Mucosa of gallbladder (tissue), 1 donor: Measurements from ENCODE around the gene KLF18. TPM values are rescaled to one million over a fixed set of nuclear protein-coding genes. Genes with fewer than 3 reads are reported as not detected.
A peak's percentile ranks its signal among the peaks of the same experiment; 100 is the strongest.
"Not testable (repeated sequence)": the region's sequence is repeated elsewhere in the genome, so short reads cannot be mapped to it uniquely, and the experiment has no call there.

ENCODE experiments used
- DNase-seq: peaks from one replicate; pipeline ENCODE4 v3.0.0-alpha.2; 2020; ENCODE audit warnings: low spot score
- total RNA-seq: library from RNA; stranded (reverse); gene quantifications from one replicate; pipeline ENCODE4 v1.2.1, GENCODE V29; 2021
- donor health status: DM: no; HTN: no; CAD: no.

The KLF18 gene
- total RNA-seq, 1 donor from 2014 or later, result 0.06 TPM

DNA sequence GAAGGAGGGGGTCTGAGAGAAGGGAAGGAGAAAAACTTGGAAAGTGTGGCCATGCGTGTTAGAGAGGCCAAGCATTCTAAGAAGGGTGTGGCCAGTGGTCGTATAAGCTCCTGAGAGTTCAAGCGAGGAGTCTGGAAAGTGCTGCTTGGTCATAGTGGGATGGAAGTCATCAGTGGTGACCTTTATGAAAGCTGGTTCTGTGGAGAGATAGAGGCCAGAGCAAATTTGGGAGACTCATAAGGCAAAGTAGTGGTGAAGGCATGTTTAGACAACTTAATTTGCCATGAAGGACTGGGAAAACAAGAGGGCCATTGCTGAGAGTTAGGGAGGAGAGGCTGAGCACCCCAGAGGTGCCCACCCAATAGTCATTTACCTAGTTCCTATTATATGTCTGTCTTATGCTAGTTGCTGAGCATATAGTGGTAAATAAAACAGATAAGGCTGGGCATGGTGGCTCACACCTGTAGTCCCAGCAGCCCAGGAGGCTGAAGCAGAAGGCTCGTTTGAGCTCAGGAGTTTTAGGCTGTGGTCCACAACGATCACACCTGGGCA, 21.0 kb downstream of the KLF18 start:
- no peak for DNase-seq

DNA sequence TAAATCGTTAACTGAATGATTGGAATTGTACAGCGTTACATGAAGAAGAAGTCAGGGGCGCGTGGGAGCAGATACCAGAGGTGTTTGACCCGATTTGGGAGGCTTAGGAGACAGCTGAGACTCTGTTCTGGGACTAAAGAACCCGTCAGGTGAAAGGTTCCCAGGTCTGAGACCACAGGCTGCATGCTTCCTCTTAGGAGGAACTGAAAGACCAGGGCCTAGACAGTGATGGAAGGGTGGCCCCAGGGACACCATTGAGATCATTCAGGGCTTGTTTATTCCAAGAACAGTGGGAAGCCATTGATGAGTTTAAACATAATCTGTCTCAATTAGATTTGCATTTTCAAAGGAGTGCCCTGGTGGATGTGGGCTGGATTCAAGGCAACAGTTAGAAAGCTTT, 21.9 kb downstream of the KLF18 start:
- no peak for DNase-seq

DNA sequence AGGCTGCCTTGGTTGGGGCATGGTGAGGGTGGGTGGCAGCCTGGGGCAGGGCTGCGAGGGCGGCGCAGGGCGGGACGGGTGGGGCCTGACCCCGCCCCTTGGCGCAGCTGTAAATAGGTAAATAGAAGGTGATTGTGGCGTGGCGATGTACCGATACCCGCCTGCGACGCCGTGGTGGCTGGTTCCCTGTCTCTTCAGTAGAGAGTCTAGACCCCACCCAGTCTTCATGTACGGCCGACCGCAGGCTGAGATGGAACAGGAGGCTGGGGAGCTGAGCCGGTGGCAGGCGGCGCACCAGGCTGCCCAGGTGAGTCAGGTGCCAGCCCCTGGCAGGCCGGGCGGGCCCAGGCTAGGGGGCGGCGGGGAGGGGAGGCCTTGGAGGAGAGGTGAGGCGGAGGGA, 22.7 kb downstream of the KLF18 start, which contains the start of gene KLF17:
Gene KLF17, plus strand, starts transcription at position 140 of the 400 bp plus-strand sequence. Its CDS starts 87 bp downstream, at position 227.
- DNase-seq, result no peak

DNA sequence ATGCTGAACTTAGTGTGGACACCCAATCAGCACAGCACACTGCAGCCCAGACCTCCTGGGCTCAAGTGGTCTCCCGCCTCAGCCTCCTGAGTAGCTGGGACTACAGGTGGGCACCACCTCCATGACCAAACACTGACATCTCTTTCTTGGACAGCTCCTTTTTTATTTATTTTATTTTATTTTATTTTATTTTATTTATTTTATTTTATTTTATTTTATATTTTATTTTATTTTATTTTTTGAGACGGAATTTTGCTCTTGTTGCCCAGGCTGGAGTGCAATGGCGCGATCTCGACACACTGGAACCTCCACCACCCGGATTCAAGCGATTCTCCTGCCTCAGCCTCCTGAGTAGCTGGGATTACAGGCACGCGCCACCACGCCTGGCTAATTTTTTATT, 24.2 kb downstream of the KLF18 start:
- DNase-seq, result not testable (repeated sequence)

DNA sequence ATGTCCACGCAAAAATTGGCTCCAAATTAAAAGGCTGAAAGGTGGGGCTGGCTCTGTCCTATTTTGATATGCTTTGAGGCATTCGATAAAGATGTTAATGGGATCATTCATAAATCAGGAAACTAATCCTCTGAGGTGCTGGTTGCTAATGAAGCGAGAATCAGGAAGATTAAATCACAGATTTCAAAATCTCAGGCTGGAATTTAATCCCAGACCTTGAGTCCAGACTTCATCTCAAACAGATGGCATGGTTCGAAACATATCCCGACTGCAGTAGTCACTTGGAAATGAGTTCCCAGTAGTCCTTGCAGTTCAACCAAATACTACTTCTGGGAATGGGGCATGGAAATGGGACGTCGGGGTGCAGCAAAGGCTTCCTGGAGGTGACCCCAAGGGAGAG, 27.3 kb downstream of the KLF18 start:
- no peak for DNase-seq

DNA sequence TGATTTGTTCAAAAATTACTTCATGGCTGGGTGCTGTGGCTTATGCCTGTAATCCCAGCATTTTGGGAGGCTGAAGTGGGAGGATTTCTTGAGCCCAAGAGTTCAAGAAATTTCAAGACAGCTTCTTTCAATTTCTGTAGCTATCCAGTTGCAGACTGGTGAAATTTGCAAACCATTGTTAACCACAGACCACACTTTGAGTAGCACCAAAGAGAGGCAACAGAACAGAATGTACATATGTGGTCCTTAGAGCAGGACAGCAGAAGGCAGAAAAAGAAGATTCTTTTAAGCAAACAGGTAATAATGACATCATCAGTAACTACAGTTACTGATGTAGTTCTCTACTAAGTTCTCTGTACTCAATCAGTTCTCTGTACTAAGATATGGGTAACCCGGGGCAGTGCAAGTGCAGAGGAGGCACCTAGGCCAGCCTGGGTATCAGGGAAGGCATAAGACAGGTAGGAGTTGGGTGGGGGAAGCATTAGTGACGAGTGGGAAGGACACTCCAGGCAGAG, 28.3 kb downstream of the KLF18 start:
- DNase-seq, result no peak

DNA sequence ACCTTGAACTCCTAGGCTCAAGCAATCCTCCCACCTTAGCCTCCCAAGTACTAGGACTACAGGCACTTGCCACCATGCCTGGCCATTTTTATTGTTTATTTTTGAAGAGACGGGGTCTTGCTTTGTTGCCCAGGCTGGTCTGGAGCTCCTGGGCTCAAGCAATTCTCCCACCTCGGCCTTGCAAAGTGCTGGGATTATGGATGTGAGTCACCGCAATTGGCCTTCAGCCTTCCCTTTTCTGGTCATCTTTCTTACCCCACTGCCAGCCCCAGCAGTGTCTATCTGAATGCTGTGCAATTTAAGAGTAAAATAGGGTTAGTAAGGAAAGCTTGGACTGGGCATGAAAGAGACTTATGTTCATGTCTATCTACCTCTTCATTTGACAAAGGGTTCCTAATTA, 28.9 kb downstream of the KLF18 start:
- no peak for DNase-seq

DNA sequence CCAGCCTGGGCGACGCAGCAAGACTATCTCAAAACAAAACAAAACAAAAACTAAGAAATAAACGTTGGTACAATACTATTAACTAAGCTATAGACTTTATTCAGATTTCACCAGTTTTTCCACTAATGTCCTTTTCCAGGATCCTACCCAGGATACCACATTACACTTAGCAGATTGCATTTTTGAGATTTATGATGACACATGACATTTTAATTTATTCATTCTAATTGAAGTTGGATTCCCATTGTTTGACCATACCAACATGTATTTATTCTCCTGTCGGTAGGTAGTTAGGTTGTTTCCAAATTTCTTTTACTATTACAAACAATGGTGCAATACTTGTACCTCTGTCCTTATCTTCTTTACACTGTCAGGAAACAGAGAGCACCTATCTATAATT, 29.6 kb downstream of the KLF18 start:
- no peak for DNase-seq

DNA sequence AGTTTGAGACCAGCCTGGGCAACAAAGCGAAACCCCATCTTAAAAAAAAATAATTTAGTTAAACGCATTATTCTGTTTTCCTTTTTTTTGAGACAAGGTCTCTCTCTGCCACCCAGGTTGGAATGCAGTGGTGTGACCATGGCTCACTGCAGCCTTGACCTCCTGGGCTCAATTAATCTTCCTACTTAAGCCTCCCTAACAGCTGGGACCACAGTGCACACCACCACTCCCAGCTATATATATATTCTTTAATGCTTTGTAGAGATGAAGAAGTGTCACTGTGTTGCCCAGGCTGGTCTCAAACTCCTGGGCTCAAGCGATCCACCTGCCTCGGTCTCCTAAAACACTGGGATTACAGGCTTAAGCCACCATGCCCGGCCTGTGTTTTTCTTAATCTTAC, 30.5 kb downstream of the KLF18 start:
- DNase-seq, result no peak

DNA sequence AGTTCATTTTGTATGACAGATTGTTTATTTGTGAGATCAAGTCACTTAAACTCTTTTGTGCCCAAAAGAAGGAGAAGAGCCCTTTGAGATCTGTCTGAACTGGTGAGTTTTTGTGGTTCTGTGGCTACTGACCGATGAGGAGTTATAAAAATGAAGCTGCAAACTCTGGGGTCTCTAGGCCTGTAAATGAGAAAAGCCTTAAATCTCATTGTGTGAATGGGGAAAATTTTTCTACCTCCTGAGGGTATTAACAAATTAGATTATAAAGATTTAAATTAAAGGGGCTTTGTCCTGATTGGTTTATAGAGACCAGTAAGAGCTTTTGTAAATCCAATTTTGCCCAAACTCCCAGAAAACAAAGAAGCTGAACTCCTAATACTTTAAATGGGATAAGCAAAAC, 32.5 kb downstream of the KLF18 start:
- no peak for DNase-seq

DNA sequence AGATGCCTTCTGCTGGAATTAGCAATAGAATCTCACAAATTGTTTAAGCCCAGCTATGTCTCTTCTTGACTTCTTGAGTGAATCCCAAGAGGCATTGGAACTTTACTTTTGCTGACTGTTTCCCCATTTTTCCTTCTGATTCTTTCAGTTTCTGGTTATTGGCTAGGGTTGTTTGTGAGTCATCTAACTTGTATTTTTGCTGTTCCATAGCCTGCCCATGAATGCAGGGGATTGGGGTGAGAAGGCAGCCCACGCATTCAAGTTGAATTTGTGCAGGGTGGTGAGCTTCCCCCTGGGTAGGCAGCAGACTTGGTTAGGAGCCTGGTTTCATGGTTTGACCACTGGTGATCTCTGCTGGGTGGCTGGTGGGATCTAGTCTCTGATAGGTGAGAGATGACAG, 33.2 kb downstream of the KLF18 start:
- DNase-seq, result no peak

DNA sequence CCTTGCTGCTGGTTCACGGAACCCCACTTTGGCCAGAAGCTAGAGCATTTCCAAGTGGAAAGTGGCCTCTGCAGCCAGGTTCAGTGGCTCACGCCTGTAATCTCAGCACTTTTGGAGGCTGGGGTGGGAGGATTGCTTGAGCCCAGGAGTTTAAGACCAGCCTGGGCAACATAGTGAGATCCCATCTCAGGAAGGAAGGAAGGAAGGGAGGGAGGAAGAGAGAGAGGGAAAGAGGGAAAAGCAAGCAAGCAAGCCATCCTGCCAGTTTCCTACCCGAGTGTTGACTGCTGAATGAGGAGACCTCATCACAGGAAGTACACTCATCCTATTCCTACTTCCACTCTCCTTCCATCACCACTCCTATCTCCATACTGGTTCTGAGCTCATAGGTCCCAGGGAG, 35.6 kb downstream of the KLF18 start:
- DNase-seq, result no peak

DNA sequence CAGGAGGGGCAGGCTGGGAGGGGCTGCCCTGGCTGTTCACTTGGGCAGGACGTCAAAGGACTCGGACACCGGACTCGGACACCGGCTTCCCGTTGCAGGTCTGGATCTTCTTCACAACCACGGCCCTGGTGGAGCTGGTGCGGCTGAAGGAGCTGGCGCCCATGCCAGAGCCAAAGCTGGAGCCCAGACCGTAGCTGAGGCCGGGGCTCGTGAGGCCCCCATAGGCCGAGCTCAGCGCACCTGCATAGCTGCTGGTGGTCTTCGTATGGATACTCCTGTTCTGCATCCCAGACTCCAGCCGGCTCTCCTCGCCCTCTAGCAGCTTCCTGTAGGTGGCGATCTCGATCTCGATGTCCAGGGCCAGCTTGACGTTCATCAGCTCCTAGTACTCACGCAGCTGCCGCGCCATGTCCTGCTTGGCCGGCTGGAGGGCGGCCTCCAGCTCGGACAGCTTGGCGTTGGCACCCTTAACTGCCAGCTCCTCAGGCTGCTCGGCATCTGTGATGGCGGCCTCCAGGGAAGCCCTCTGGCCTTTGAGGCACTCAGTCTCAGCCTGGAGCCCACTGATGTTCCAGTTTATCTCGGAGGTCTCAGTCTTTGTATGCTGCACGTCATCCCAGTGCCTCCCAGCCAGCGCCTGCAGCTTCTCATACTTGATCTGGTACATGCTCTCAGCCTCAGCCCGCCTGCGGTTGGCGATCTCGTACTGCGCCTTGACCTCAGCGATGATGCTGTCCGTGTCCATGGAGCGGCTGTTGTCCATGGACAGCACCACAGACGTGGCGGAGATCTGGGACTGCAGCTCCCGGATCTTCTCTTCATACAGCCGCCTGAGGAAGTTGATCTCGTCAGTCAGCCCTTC, 37.9 kb downstream of the KLF18 start:
- peak; percentile 18 for DNase-seq

DNA sequence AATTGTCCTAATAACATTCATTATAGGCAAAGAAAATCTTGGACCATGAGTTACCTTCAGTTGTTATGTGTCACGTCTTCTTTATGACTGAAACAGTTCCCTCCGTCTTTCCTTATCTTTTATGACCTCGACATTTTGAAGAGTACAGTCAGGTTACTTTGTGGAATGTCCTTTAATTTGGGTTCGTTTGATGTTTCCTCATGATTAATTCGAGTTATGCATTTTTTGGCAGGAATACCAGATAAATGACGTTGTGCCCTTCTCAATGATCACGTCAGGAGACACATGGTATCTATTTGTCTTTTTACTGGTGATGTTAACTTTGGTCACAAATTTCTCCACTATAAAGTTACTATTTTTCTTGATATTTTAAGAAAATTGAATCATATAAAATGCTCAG, 40.1 kb downstream of the KLF18 start:
- DNase-seq, result no peak

DNA sequence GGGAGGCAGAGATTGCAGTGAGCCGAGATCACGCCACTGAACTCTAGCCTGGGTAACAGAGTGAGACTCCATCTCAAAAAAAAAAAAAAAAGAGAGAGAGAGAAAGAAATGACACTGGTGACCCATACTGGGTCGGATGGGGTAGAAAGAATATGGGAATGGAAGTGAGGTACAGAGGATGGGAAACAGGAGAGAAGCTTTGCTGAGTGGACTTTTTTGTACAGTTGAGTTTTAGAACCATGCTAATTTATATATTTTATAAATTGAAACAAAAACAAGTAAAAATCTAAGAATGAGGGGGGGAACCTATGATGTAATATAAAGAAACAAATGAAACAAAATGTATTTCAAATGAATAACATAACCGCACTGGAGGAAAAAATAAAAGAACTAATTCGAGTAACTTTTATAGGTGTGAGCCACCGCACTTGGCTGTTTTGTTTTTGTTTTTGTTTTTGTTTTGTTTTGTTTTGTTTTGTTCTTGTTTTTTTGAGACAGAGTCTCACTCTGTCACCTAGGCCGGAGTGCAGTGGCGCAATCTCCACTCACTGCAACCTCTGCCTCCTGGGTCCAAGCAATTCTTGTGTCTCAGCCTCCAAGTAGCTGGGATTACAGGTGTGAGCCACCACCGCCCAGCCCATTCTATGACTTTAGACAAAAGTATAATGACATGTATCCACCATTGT, 41.1 kb downstream of the KLF18 start:
- no peak for DNase-seq

DNA sequence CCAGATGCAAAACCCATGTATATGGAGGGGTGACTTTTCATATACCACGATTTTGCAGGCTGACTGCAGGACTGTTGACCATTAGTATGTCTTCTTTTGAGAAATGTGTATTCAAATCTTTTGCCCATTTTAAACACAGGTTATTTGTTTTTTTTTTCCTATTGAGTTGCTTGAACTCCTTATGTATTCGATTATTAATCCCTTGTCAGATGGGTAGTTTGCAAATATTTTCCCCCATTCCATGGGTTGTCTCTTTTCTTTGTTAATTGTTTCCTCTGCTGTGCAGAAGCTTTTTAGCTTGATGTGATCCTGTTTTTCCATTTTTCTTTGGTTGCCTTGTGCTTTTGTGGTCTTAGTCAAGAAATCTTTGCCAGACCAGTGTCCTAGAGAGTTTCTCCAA, 47.4 kb downstream of the KLF18 start:
- no peak for DNase-seq

DNA sequence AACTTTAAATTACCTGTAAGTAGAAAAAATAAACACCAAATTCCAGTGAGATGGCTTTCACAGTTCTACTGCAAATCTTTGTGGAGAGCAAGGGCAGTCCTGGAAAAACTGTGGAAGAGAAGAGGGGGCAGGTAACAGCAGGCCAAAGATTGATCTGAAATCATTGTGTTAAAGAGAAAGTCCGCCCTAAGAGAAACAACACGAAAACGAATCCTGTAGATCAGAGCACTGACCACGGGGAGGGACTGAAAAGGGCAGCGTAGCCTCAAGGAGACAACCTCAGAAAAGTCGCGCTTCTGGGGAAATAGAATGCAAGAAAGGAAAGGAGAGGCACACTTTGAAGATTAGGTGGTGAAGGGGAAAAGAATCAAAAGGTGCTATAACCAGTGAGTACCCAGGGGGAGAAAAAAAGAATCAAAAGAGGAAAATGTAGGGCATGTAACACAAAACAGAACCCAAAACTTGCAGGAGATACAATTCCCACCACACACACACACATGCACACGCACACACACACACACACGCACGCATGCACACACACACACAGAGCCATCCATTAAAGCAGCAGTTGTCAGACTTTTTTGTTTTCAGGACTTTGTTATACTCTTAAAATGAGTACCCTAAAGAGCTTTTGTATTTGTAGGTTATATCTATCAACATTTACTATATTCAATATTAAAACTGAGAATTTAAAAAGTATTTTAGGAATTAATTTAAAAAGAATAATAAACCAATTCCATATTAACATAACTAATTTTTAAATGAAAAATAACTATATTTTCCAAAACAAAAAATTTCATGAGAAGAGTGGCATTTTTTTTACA, 50.8 kb downstream of the KLF18 start:
- no peak for DNase-seq

DNA sequence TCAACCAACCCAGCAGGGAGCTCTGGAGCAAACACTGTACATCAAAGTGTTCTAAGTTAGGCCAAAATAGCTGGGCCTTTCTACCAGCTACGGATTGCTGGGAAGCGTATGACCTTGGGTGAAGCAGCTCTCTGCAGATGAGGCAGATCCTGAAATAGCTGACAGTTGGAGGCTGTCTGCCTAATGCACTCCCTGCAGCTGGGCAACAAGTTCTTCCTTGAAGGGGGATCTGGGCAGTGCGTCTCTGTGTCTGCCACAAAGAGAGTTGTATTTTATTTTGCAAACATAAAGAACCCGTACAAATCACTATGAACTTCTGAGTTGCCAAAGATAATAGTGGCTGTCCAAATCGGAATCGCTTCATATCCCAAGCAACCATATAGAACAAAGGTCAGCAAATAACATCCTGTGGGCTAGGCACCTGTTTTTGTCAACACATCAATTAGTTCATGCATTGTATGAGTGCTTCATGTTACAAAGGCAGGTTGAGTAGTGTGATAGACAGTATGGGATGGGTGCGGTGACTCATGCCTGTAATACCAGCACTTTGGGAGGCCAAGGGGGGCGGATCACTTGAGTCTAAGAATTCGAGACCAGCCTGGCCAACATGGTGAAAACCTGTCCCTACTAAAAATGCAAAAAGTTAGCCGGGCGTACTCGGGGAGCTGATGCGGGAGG, 51.9 kb downstream of the KLF18 start:
- no peak for DNase-seq
